NT2/D1 (cell line): ENCODE results near the gene USP7.

ENCODE experiments used
- DNase-seq: peaks from one replicate; pipeline ENCODE4 v3.0.0-alpha.2; 2011; ENCODE audit warnings: low read depth, low spot score
- H3K27me3 ChIP-seq: 2 replicates; pipeline ENCODE4 v1.6.0; 2011; ENCODE audit warnings: mild to moderate bottlenecking; ENCODE audit not compliant: insufficient read length, insufficient read depth
- H3K36me3 ChIP-seq: 2 replicates; pipeline ENCODE4 v1.6.1; 2011; ENCODE audit warnings: mild to moderate bottlenecking, low read length, mixed read lengths; ENCODE audit not compliant: insufficient read depth, insufficient read length
- H3K4me1 ChIP-seq: 2 replicates; pipeline ENCODE4 v1.5.1; 2011; ENCODE audit not compliant: insufficient read depth, insufficient read length
- H3K4me3 ChIP-seq: 2 replicates; pipeline ENCODE4 v1.5.1; 2011; ENCODE audit warnings: low read depth; ENCODE audit not compliant: insufficient read length
- H3K9ac ChIP-seq: 2 replicates; pipeline ENCODE4 v1.6.0; 2011; ENCODE audit warnings: low read depth; ENCODE audit not compliant: insufficient read length
- H3K9me3 ChIP-seq: 2 replicates; pipeline ENCODE4 v1.5.1; 2011; ENCODE audit warnings: mild to moderate bottlenecking, low read length; ENCODE audit not compliant: insufficient read depth
- SUZ12 ChIP-seq: IDR thresholded peaks from 2 replicates; pipeline ENCODE4 v1.6.1; 2011; ENCODE audit not compliant: insufficient read length, insufficient read depth; ENCODE audit errors: extremely low read depth
- YY1 ChIP-seq: IDR thresholded peaks from 2 replicates; pipeline ENCODE4 v1.6.1; 2011; ENCODE audit not compliant: insufficient read length, insufficient read depth
- ZNF274 ChIP-seq: IDR thresholded peaks from 2 replicates; pipeline ENCODE4 v1.6.1; 2011; ENCODE audit warnings: mild to moderate bottlenecking, low read depth, low read length

USP7 gene

DNA sequence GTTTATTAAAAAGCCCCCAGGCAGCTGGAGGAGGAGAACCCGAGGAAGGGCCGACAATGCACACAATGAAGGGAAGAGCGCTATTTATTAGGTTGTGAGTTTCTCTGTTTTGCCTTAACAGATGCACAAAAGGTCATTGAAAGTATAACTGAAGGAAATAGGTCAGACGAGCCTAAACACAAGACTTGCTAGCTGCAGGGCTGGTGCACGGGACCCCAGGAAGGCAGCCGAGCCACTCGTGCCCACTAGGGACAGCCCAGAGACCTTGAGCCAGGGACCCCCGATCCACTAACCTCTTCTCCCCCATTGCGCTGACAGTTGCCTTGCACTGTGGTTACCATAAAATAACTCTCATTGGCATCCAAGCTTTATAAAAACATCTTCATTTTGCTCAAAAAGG is 70.3 kb downstream of the USP7 start:
- H3K4me1 ChIP-seq, result peaks cover 11% of the 10 kb centered on the region
- DNase-seq, result no peak
- no peak overlapping the region for H3K9ac ChIP-seq
- H3K36me3 ChIP-seq, result peaks cover 93% of the 10 kb centered on the region
- no peak overlapping the region for H3K4me3 ChIP-seq
- TF ChIP-seq SUZ12 (no peak), YY1 (no peak), ZNF274 (no peak)
- no peaks in the 10 kb centered on the region for H3K27me3 ChIP-seq
- H3K9me3 ChIP-seq, result no peaks in the 10 kb centered on the region

DNA sequence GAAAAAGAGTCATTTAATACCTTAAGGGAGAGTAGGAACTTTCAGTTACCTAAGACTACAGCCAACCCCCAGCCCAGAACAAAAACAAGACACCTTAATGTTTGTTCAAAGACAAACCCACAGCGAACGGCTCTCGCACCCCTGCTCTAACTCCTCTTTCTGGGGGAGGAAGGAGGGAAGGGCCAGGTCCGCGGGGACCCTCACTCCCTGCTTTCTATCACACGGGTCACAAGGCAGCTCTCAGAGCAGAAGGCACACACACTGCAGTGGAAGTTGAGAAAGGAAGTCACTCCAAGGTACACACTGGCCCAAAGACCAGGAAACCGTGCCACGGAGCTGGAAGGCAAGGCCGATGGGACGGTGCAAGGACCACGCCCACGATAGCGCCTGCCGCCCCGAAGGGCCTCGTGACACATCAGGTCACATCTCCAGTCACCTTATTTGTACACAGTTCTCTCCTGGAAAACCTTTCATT is 71.6 kb downstream of the USP7 start:
- no peaks in the 10 kb centered on the region for H3K9me3 ChIP-seq
- H3K4me3 ChIP-seq, result no peak overlapping the region
- H3K27me3 ChIP-seq, result no peaks in the 10 kb centered on the region
- no peak for DNase-seq
- TF ChIP-seq YY1, result no peak
- no peak for TF ChIP-seq SUZ12
- H3K4me1 ChIP-seq, result peaks cover 11% of the 10 kb centered on the region
- H3K36me3 ChIP-seq, result peaks cover 94% of the 10 kb centered on the region
- H3K9ac ChIP-seq, result no peak overlapping the region

DNA sequence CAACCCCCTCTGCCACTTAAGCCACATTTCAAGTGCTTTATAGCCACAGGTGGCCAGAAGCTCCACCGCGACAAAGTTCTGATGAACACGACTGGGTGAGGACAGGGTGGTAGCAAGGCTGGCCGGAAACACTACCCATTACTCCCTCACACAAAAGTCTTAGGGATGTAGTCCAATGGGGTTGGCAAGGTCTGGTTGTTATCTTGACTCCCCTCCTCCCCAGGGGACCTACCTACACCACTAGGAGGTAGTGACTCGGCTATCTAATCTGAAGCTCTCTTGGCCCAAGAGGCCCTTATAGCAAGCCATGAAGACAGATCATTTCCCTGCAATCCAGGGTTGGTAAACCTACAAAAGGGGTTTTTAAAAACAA is 73.2 kb downstream of the USP7 start:
- H3K4me1 ChIP-seq, result peaks cover 17% of the 10 kb centered on the region
- no peak for TF ChIP-seq ZNF274
- no peak for TF ChIP-seq YY1
- TF ChIP-seq SUZ12, result no peak
- no peak overlapping the region for H3K4me3 ChIP-seq
- no peak overlapping the region for H3K9ac ChIP-seq
- H3K9me3 ChIP-seq, result no peaks in the 10 kb centered on the region
- peaks cover 80% of the 10 kb centered on the region for H3K36me3 ChIP-seq
- no peak for DNase-seq
- no peaks in the 10 kb centered on the region for H3K27me3 ChIP-seq

DNA sequence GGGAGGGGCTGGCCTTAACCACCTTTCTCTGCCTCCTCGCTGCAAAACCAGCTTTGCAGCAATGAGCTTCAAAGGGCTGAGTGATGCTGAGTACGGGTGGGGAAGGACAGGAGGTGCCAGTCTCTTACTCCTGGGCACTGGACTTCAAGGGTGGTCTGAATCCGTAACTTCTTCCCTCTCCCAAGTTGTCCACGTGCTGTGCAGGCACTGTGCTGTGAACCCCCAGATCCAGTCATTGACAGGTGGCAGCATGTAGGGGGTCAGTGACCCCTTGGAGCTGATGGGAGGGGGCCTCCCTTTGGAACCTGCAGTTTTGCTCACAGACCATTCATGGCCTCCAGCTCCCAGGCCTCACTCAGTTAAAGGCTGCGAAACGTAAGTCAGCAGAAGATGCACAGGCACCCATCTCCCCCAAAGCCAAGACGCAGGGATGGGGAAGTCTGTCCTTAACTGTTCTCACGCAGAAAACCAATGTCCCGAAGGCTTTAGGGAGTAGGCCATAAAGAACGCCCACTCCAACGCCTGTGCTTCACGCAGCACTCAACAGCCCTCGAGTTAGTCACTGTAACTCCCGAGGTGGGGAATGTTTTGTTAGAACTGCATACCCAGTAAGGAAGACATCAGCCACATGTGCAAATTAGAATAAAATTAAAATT is 73.7 kb downstream of the USP7 start:
- H3K4me3 ChIP-seq, result no peak overlapping the region
- H3K4me1 ChIP-seq, result peaks cover 17% of the 10 kb centered on the region
- H3K9me3 ChIP-seq, result no peaks in the 10 kb centered on the region
- peaks cover 75% of the 10 kb centered on the region for H3K36me3 ChIP-seq
- no peak for DNase-seq
- H3K9ac ChIP-seq, result no peak overlapping the region
- TF ChIP-seq SUZ12 (no peak), ZNF274 (no peak), YY1 (no peak)
- no peaks in the 10 kb centered on the region for H3K27me3 ChIP-seq

DNA sequence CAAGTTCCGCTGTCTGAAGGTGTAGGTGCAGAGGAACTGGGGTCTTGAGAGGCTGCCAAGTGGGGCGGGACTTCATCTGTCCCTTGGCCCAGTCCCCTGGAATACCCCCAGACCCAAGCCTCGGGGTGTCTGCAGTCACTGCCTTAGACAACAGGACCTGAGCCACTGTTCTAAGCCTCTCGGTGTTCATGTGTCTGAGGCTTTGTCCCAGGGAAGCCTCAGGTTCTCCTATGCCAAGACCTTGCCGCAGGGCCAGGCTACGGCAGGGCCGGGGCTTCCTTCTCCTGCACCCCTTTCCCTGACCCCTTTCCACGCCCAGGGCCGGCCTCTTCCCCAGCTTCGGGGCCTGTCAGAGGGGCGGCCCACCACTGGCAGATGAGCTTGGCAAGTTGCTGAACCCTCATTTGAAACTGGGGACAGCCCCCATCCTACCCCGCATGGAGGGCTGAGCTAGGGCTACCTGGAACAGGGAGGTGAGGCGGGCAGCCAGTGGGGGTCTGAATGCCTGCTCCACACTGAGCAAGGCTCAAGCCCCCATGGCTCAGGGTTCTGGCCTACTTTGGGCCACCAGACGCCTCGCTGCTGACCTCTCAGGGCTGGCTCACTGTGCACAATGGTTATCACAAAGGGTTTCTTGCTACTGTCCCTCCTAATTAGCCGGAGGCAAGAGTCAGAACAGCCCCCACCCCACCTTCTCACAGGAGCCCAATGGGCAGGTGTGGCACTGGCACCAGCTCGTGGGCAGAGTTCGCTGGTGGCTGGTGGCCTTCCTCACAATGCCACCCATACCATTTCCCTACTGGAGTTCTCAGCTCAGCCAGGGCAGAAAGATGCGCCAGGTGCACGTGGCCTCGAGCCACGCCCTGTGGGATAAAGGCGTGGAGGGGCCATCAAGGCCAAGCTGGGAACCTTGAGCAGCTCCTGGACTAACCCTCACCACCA is 74.5 kb downstream of the USP7 start:
- Histone ChIP-seq H3K9ac (no peak overlapping the region), H3K36me3 (peaks cover 67% of the 10 kb centered on the region), H3K4me3 (no peak overlapping the region), H3K9me3 (no peaks in the 10 kb centered on the region), H3K4me1 (peaks cover 17% of the 10 kb centered on the region), H3K27me3 (no peaks in the 10 kb centered on the region)
- TF ChIP-seq SUZ12 (no peak), ZNF274 (no peak), YY1 (no peak)
- no peak for DNase-seq

DNA sequence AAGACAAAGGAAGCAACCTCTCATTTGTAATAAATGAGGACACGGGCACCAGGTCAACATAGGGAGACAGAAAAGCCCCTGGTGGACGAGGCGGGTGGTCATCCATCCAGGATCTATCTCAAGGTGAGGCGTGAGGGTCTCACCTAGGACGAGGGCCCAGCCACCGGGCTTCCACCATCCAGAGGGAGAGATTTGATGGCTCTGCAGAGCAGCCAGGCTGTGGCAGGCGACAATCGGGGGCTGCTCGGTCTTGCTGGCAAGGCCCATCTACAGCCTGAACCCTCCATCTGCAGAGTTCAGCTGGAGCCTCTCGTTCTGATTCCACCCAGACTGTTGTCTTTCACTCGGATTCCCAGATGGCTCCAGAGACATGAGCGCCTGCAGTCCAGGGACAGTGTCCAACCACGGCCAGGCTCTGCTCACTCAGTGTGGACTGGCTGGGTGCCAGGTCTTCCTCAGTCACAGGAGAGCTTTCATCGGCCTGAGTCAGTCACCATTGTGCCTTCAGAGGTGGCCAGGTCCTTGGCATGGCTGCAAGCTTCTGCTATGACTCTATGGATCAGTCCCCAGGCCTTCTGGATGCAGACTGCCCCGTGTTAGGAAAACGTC is 75.7 kb downstream of the USP7 start:
- Histone ChIP-seq H3K27me3 (no peaks in the 10 kb centered on the region), H3K4me1 (peaks cover 17% of the 10 kb centered on the region)
- TF ChIP-seq YY1 (no peak), ZNF274 (no peak), SUZ12 (no peak)

DNA sequence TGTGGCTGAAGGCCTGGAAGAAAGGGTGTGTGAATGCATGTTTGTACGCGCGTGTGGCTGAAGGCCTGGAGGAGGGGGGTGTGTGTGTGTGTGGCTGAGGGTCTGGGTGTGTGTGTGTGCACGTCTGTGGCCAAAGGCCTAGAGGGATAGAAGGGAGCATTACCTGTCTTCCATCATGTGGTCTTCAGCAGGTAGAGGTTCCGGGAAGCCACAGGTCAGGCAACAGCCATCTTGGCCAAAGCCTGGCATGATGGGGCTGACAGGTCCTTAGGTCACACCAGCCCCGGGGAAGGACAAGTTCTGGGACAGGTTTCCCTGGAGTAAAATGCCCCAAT is 76.3 kb downstream of the USP7 start:
- peaks cover 49% of the 10 kb centered on the region for H3K36me3 ChIP-seq
- no peak for DNase-seq
- H3K9me3 ChIP-seq, result no peaks in the 10 kb centered on the region
- no peak overlapping the region for H3K4me3 ChIP-seq
- H3K27me3 ChIP-seq, result no peaks in the 10 kb centered on the region
- TF ChIP-seq ZNF274 (no peak), SUZ12 (no peak), YY1 (no peak)
- H3K4me1 ChIP-seq, result peaks cover 17% of the 10 kb centered on the region
- H3K9ac ChIP-seq, result no peak overlapping the region

More for the DNA sequence above, 75.7 kb downstream of the USP7 start:
- H3K4me3 ChIP-seq, result no peak overlapping the region
- DNase-seq, result no peak
- H3K9me3 ChIP-seq, result no peaks in the 10 kb centered on the region
- H3K9ac ChIP-seq, result no peak overlapping the region
- H3K36me3 ChIP-seq, result peaks cover 55% of the 10 kb centered on the region
